DMS 273 (cell line): ENCODE data around the gene LURAP1L.
A peak's percentile ranks its signal among the peaks of the same experiment; 100 is the strongest.

Experiments
- DNase-seq: peaks from one replicate; lab custom pipeline; 2025; ENCODE audit not compliant: unreplicated experiment; lab: John Stamatoyannopoulos, UW

LURAP1L gene

DNA sequence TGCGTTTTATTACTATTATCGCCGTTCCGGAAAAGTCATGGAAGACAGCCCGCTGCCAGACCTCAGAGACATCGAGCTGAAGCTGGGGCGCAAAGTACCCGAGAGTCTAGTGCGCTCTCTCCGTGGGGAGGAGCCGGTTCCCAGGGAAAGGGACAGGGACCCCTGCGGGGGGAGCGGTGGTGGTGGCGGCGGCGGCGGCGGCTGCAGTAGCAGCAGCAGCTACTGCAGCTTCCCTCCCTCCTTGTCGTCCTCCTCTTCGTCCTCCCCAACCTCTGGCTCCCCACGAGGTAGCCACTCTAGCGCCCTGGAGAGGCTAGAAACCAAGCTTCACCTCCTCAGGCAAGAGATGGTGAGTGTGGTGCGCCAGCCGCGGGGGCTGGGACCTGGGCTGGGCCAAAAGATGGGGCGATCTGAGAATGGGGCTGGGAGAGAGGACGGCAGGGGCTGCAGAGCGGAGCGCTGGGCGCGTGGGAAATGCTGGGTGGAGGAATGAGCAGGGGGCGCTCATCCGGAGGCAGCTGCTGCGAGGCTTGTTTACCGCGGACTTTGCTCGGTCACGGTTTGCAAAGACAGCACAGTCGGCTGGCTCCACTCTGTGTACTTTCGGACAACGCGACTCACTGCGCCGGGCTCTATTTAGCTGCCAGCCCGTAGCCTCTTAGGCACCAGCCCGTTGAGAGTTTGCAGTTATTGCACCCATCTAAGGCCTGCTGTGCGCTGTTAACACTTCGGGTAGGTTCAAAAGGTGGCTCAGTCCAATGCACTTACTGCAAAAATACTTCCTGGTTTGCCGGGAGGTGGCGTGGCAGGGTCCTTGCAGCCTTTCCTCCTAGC is 1.1 kb downstream of the LURAP1L start:
- peak; percentile 95 for DNase-seq

DNA sequence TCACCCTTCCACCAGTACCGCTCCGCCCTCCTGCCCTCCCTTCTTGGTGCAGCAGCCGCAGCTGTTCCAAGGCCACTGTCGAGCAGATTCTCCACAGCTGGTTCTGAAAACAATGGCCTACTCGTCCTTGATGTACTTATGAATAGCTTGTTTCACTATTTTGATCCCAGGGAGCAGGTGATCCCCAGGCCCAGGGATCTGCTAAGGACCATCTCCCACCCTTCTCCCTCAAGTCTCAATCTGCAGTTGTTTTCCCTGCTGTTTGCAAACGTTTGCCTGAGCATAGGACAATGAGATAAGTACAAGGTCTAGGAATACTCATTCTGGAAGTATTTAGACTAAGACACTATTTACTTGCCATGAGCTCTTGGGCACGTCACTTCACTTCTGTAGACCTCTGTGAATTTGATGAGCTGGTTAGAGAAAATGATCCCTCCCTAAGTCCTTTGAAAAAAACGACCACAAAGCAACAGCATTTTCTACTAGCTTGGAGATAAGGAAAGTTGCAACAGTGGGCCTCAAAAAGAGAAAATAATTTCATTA is 1.8 kb downstream of the LURAP1L start:
- no peak for DNase-seq

DNA sequence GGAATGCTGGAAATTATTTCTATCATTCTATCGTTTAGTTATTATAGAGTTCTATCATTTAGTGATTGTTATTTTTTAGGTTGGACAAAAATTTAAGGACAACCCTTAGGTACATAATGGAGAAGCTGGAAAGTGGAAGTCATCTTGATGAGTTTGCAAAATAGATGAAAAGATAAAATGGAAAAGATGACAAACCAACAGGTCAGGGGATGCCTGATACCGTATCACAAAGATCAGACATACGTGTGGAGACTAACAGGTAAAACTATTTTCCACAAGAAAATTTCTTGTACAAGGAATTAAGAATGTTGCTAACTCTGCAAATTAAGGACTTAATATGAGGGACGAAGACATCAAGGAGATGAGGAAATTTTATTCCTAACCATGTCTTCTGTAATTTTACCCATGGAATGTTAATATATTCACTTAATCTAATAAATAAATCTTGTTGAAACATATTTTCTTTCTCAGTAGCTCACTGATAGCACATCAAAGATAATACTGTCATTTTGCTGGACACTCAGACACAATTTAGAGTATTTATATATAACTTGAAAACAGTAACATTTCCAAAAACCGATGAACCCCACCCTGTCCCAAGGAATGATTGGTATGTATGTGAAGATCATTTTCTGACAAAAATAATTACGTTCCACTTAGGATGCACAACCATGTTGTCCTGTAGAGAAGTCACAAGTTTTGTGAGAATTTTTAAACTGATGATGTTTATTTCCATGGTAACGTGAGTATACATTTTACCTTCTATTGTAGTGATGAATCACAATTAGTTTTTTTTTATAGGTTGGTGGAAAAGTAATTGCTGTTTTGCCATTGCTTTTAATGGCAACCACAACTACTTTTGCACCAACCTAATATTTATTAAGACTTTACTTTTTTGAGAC is 2.6 kb downstream of the LURAP1L start:
- DNase-seq: no peak

DNA sequence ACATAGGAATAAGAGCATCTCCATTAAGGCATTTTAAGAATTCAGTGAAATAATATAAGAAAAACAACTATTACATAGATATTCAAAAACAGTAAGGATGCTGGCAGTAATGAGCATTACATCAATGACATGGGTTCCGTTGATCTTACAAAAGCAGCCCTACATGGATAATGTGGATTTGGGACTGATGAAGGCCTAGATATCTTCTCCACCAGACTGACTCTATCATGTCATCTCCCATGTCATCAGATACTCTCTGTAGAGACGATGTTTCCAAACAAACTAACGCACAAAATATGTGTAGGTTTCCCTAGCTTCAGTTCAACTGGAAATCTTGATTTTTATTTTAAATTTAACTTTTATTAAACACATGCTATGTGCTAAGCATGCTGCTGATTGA is 3.6 kb downstream of the LURAP1L start:
- no peak for DNase-seq

DNA sequence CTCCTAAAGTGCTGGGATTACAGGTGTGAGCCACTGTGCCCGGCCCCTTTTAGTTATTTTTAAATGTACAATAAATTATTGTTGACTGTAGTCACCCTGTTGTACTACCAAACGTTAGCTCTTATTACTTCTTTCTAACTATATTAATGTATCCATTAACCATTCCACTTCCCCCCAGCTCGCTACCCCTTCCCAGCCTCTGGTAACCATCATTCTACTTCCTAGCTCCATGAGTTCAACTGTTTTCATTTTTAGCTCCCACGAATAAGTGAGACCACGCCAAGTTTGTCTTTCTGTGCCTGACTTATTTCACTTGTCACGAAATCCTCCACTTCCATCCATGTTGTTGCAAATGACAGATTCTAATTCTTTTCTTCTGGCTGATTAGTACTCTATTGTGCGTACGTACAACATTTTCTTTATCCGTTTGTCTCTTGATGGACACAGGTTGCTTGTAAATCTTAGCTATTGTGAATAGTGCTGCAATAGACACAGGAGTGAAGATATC is 6.5 kb downstream of the LURAP1L start:
- DNase-seq: no peak

DNA sequence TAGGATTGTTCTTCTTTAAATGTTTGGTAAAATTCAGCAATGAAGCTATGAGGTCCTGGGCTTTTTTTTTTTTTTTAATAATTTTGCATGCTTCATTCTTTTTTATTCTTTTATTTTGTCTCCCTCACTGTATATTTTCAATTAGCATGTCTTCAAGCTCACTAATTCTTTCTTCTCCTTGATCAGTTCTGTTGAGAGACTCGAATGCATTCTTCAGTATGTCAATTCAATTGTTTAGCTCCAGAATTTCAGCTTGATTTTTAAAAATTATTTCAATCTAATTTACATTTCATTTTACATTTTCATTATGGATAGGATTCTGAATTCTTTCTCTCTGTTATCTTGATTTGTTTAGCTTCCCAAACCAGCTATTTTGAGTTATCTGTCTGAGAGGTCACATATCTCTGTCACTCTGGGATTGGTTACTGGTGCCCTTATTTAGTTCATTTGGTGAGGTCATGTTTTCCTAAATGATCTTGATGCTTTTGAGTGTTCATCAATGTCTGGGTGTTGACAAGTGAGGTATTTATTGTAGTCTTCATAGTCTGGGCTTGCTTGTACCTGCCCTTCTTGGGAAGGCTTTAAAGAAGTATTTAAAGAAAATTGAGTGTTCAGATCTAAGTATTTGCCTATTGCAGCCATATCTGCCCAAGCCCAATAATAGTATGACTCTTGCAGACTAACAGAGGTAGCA is 9.1 kb downstream of the LURAP1L start:
- no peak for DNase-seq

DNA sequence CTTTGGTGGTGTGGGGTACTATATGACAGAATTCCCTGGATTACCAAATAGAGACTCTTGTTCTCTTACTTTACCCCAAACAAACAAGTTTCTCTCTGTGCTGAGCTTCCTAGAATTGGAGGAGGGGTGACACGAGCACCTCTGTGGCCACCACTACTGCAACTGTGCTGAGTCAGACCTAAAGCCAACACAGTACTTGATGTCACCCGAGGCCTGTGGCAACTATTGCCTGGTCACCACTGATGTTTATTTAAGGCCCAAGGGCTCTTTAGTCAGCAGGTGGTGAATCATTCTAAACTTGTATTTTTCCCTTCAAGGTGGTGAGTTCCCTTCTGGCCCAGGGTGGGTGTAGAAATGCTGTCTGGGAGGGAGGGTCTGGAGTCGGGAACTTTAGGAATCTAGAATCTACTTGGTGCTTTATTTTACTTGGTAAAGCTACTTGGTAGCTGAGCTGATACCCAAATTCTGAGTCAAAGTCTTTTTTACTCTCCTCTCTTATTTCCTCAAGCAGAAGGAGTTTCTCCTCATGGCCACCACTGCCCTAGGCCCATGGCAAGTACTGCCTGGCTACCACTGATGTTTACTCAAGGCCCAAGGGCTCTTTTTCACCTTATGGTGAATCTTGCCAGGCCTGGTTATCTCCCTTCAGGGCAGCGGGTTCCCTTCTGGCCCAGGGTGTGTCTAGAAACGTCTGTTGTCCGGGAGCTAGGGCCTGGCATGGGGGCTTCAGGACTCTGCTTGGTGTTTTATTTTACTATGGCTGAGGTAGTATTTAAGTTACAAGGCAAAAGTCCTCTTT is 9.8 kb downstream of the LURAP1L start:
- DNase-seq: peak; percentile 85

DNA sequence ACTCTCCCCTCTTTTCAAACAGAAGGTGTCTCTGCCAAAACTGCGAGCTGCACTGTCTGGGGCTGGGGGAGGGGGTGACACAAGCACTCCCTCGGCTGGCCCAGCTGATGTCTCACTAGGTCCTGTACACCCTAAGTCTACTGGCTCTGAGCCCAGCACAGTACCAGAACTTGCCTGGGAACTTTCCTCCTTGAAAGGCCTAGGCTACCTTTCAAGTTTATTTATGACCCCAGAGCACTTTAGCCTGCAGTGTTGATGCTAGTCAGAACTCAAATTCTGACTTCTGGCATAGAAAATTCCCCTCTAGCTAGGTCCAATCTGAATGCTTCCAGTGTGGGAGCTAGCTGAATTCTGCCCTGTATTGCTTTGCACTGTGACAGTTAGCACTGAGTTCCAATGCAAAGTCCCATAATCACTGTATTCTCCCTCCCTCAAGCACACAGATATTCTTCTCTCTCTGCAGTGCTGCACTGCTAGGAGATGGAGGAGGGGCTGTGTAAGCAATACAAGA is 10.5 kb downstream of the LURAP1L start:
- DNase-seq: peak; percentile 85

DNA sequence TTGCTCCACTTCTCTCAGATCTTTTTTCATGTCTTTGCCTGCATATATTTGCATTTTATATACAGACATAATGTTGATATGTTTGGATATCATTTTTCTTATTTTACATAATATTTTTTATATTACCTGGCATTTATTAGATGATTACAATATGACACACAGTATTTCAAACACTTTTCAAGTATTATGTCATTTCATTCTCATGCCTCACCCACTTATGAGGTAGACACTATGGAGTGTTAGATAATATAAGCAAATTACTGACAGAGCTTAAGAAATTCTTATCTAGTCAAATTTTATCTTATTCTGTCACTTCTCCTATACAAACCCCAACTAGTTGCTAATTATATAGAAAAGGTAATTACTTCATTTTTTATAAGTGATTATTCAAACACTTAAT is 11.1 kb downstream of the LURAP1L start:
- DNase-seq: no peak

DNA sequence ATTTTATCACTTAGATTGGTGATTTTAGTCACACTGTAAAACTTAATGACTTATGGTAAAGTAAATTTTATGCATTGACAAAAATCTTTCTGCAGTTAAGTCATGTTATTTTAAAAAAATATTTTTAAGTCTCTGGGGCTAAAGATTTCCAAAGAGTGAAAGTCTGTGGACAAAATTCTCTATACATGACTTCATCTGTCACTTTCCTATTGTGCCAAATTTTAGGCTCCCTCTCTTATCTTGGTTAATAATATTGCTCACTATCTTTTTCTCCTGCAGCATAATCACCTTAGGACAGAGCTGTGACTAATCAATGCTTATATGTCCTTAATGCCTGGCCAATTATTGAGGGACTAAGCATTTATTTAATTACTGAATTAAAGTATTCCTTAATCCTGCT is 15.2 kb downstream of the LURAP1L start:
- no peak for DNase-seq

DNA sequence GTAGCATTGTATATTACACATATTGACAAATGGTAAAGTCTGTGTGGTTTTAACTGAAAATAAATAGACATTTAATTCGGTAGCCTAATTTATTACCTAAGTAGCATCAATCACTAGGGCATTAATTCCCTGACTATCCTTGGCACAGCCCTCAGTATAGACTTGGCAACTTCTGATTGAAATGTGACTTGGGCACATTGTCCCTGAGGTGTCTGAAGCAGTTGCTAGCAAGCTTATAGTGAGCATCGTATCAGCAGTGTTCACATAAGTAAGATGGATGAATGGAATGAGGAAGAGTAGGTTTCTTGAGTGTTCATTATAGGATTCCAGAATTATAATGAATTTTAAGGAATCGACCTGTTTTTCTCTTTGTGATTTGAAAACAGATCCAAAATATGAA is 16.1 kb downstream of the LURAP1L start:
- DNase-seq: peak; percentile 62

DNA sequence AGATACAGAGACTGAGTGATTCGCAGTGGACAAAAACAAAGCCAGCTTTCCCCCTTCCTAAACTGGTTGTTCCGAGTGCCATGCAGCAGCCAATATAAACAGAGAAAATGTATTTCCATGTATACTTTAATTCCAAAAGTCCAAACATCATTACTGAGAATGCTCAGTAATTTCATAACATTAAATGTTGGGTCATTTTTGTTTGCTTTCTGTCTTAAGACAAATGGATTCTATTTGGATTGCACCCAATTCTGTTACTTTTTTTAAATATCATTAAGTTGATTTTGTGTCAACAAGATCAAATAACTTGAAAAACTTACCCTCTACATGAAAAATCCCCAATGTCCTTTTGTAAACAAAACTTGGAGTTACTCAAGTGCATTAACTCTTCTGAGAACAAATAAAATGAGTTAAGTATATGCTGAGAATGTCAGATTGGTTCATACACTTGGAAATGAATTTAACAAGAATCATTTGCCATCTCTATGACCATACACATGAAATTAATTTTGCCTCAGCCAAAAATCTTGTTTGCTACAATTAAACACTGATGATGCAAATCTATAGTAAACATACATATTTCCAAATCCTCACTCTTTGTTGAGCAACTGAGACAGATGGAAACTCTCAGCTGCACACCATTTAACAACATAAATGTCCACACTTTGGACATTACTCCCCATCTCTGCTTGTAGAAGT is 19.4 kb downstream of the LURAP1L start:
- peak; percentile 54 for DNase-seq

DNA sequence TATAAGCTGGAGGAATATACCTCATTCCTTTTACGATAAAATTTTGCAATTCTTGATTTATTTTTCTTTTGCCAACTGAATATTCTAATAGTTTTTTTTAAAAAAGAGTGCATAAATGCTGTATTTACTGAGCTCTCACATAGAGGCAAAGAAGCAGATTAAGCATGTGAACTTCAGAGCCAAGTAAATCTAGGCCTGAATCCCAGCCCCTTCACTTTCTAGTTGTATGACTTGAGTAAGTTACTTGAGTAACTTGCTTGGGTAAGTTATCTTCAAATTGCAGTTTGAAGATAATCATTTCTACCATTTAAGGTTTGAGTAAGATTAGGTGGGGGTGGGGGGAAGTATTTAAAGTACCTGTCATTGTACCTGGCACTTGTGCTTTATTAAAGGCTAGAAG is 21.8 kb downstream of the LURAP1L start:
- DNase-seq: peak; percentile 59

DNA sequence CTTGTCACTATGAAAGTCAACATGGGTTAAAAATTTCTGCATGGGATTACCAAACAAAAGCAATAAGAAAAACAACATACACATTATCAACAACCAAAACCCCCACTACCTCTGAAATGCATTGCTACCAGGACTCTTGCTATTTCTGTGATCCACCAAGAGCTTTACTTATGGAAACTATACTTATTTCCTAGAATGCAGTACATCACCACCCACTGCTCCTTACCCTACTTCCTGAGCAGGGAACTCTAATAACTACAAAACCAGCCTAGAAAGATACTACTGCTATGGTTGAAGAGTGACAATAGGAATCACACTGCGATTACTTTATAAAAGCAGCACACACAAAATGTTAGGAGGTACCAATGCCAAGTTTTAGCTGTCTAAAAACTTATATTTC is 22.2 kb downstream of the LURAP1L start:
- DNase-seq: peak; percentile 64

DNA sequence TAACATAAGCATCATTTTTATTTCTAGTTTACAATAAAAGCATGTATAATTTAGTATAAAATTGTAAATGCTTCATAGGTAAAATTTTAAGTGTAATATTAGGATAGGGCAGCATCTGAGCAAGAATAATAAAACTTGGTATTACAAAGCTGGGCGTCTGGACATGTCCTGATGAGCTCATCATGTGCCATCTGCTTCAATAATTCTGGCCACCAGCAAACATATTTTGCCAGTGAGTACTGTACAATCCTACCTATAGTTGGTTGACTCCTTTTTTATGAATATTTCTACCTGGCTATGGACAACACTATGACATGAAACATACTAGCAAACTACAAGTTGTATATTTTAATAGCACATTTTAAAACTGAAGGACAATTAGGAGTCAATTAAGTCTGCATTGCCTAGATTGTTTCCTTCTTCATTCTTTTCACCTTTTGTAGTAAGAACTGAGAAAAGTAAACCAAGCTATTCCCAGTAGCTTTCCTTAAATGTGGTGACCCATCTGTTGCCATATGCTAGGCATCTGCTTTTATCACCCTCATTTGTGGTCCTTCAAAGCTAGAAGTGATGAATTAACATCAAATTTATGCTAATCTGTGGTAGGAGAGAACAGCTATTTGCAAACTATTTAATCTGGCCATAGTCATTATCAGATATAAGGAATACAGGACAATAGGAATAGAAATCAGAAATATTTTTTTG is 23.4 kb downstream of the LURAP1L start:
- peak; percentile 93 for DNase-seq

DNA sequence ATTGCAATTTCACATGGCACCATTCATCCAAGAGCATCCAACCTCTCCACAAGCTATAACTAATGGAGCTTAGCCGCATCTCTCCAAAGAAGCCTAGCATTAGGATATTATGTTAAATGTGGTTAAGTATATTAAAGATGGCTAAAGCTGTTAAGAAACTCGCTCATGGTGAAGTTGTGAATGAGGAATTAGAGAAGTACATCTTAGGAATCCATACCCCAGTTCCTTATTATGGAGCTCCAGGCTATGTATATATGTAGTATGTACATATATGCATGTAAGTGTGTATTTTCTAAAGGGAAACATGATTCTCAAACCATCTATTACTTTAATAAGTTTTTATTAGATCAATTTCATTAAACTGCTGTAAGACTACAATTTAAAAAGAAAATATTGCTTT is 26.4 kb downstream of the LURAP1L start:
- no peak for DNase-seq

DNA sequence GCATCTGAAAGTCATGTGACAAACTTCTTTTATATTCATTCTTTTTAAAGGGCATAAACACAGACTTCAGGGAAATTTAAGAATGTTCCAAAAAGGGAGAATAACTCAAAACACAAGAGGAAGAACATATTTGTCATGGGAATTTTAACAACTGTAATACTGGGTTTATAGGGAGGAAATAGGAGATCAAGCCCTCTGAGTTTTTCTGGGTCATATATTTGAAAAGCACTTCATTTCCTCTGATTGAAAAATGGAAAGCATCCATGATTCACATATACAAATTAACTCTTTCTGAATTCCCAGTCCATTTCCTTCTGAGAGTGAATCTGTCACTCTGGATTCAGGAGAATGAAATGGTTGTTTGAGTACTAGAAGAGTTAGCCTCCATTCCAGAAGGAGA is 26.8 kb downstream of the LURAP1L start:
- no peak for DNase-seq

DNA sequence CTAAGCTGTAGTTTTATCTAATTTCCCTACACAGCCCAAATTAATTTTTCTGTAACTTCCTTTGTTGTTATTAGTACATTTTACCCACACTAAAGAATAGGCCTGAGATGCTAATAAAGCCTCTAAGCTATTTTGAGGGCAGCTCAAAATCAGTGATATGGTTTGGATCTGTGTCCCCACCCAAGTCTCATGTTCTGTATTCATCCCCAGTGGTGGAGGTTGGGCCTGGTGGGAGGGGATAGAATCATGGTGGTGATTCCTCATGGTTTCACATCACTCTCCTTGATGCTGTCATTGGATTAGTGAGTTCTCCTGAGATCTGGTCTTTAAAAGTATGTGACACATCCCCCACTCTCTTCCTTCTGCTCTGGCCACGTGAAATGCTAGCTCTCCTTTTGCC is 27.3 kb downstream of the LURAP1L start:
- DNase-seq: no peak

DNA sequence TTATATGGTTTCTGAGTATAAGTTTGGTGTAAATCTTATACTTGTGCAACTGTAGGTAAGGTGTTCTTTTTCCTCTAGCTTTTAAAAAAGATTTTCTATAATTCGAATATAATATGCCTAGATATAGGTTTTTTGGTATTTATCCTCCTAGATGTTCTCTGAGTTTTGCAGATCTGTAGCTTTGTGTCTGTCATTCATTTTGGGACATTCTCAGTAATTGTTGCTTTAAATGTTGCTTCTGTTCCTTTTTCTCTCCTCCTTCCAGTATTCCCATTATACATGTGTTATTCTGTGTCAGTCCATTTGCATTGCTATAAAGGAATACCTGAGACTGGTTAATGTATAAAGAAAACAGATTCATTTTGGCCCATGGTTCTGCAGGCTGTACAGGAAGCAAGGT is 33.7 kb downstream of the LURAP1L start:
- DNase-seq: no peak
